ENCODE results near the gene TUNAR. TPM values are rescaled to one million over a fixed set of nuclear protein-coding genes. Genes with fewer than 3 reads are reported as not detected.

Gene TUNAR
- total and polyA plus RNA-seq, 2 of the 4 experiments (the other 2 are of a cell fraction): not detected

GRCh38 chr14:95887351-95887750 lies 10.7 kb downstream of the TUNAR start:
- H3K23ac ChIP-seq (ENCODE audit: low read depth, low read length): no peak overlapping the region
- no peak overlapping the region for H2BK15ac ChIP-seq (ENCODE audit: low read depth, low read length)
- H3K27ac ChIP-seq (ENCODE audit: insufficient read depth, low read length): no peak overlapping the region
- intact Hi-C loops (cut with micrococcal nuclease): no loop called here
- H3K79me1 ChIP-seq (ENCODE audit: low read depth in 1 of 2, low read length in 2 of 2): no peaks in the 10 kb centered on the region
- ATAC-seq (ENCODE audit: low read depth) (no peak), DNase-seq (no peak)
- no peaks in the 10 kb centered on the region for H4K20me1 ChIP-seq (ENCODE audit: insufficient read depth, low read length)
- H3K4me2 ChIP-seq (ENCODE audit: low read depth, low read length): no peak overlapping the region
- no peak overlapping the region for H3K9ac ChIP-seq (ENCODE audit: low read depth, low read length)
- H4K8ac ChIP-seq (ENCODE audit: low read depth in 2 of 2, low read length in 2 of 2): no peak overlapping the region
- no CpG with 5 or more reads among the region's 4 CpGs for WGBS, 2 experiments (ENCODE audit: extremely low coverage in 2 of 2, insufficient read length in 1 of 2)
- no peak overlapping the region for H2BK20ac ChIP-seq (ENCODE audit: low read depth, low read length)
- no peak overlapping the region for H4K5ac ChIP-seq (ENCODE audit: low read depth, low read length)
- H3K14ac ChIP-seq (replicated peaks; ENCODE audit: low read depth, low read length): no peak overlapping the region
- H2AK5ac ChIP-seq (ENCODE audit: low read depth, low read length): no peak overlapping the region
- no peak overlapping the region for H3K4ac ChIP-seq (ENCODE audit: low read depth, low read length)
- no peak overlapping the region for H4K91ac ChIP-seq (ENCODE audit: insufficient read depth, low read depth, low read length)
- in situ Hi-C loops (cut with MboI; ENCODE audit: low sequenced_read_pairs): no loop called here
- ChIA-PET POLR2A (ENCODE audit: unreplicated experiment) (no interaction called here), CTCF (no interaction called here)
- TF ChIP-seq USF2 (IDR thresholded peaks at IDR 0.05; ENCODE audit: low read depth, low read length) (no peak), ELK1 (IDR thresholded peaks at IDR 0.05; ENCODE audit: borderline replicate concordance, low read depth, low read length) (no peak), POLR2A (IDR thresholded peaks at IDR 0.05; ENCODE audit: low read depth, low read length) (no peak), MAFK (IDR thresholded peaks at IDR 0.05; ENCODE audit: low read depth, low read length) (no peak), RAD21 (IDR thresholded peaks at IDR 0.05; ENCODE audit: low read length) (no peak), CEBPB (IDR thresholded peaks at IDR 0.05; ENCODE audit: low read depth, low read length) (no peak), SMC3 (IDR thresholded peaks at IDR 0.05; ENCODE audit: low read depth, low read length) (no peak), CTCF (conservative IDR thresholded peaks at IDR 0.05; ENCODE audit: low read depth, low read length) (no peak), RFX5 (IDR thresholded peaks at IDR 0.05; ENCODE audit: low read depth, low read length) (no peak), MXI1 (IDR thresholded peaks at IDR 0.05; ENCODE audit: borderline replicate concordance, low read depth, low read length) (no peak), RCOR1 (IDR thresholded peaks at IDR 0.05; ENCODE audit: insufficient replicate concordance, low read length) (no peak), NFE2L2 (IDR thresholded peaks at IDR 0.05; ENCODE audit: low read depth, low read length) (no peak), CHD1 (IDR thresholded peaks at IDR 0.05; ENCODE audit: low read depth, low read length) (no peak), MAZ (IDR thresholded peaks at IDR 0.05; ENCODE audit: borderline replicate concordance, low read depth, low read length) (no peak), BHLHE40 (IDR thresholded peaks at IDR 0.05; ENCODE audit: low read depth, low read length) (no peak), FOS (IDR thresholded peaks at IDR 0.05; ENCODE audit: low read depth, low read length) (no peak)
- no peak overlapping the region for H2BK5ac ChIP-seq (ENCODE audit: low read depth, low read length, poor library complexity, severe bottlenecking)
- no peak overlapping the region for H3K18ac ChIP-seq (ENCODE audit: low read depth, low read length)
- no peak overlapping the region for H2AK9ac ChIP-seq (replicated peaks; ENCODE audit: low read depth, low read length, poor library complexity)
- H3K56ac ChIP-seq (ENCODE audit: extremely low read depth, insufficient read depth, low read length): no peak overlapping the region
- H3K4me3 ChIP-seq (ENCODE audit: insufficient read depth, low read depth, low read length): no peak overlapping the region
- H2BK120ac ChIP-seq (ENCODE audit: low read depth, low read length): no peak overlapping the region
- no peaks in the 10 kb centered on the region for H3K9me1 ChIP-seq (ENCODE audit: insufficient read depth, low read length)
- no peak overlapping the region for H2AFZ ChIP-seq (replicated peaks; ENCODE audit: low read length, poor library complexity)
- H3K36me3 ChIP-seq (ENCODE audit: control insufficient read depth, insufficient read depth, low read length): no peaks in the 10 kb centered on the region
- H3K27me3 ChIP-seq (ENCODE audit: control insufficient read depth, insufficient read depth, low read length): peaks cover 2% of the 10 kb centered on the region; the same call in 1 of the 2 replicates
- no peaks in the 10 kb centered on the region for H3K4me1 ChIP-seq (ENCODE audit: control insufficient read depth, insufficient read depth, low read length)
- dilution Hi-C loops (cut with HindIII; ENCODE audit: low sequenced_read_pairs, unreplicated experiment): no loop called here
- no peaks in the 10 kb centered on the region for H3K9me3 ChIP-seq (ENCODE audit: control insufficient read depth, insufficient read depth, low read length)
- no TSS peak for BruUV-seq (replicated peaks)
